ENCODE data around the gene C6orf89.

Gene C6orf89

DNA sequence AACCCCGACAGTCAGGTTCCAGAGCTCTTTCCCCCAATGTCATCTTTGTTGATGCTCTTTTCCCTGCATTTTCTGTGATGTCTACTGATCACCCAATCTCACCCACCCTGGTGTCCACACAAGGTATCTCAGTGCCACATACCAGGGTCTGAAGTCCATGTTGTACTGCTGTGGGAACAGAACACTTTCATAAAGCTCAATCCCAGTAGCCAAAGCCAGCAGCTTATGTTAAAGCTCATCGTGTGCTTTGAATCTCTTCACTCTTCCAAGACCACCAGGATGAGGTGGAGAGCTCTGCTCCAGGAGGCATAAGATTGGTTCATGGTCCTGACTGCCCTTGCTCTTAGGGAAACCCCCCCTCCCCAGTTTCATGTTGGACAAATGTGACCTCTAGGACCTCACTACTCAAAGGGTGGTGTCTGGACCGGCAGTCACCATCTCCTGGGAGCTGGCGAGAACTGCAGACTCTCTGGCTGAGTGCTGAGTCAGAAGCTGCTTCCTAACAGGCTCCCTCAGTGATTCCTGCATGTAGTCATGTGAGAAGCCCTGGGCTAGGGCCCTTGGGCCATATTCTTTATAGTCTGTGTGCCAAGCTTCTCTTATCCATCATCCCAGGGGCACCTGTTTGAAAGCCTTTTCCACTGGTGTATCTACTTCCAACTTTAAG is 33.1 kb upstream of the C6orf89 start:
- no peak for DNase-seq

DNA sequence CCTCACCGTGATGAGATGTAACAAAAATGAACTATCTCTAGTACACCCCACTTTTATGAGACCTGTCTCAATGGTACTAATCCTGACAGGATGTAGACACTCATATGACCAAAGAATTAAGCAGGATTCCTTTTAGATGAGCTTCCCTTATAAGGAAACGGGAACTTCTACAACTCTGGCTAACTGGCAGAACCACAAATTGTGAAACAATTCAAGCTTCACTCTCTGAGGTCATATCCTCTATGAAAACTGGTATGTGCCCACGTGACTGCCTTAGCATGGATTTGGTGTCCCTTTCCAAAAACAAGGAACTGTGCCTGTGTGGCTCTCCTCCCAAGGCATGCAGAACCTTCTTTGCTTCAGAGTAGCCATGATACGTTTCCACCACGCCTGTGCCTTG is 32.4 kb upstream of the C6orf89 start:
- no peak for DNase-seq

DNA sequence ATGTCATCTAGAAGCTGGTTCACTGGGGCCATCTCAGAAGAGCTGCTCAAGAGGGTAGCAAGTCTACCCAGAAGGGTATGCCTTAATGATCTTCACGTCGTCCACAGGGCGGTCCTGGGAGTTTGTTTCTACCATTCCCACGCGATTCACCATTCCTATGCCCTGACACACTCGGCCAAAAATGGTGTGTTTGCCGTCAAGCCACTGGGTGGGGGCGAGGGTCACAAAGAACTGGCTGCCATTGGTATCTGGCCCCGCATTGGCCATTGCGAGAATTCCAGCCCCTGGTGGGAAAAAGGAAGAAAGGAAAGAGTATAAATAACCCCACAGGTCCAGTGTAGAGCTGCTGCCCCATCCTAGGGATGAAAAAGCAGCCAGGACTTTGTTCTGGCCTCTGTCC is 30.0 kb upstream of the C6orf89 start:
- no peak for DNase-seq

DNA sequence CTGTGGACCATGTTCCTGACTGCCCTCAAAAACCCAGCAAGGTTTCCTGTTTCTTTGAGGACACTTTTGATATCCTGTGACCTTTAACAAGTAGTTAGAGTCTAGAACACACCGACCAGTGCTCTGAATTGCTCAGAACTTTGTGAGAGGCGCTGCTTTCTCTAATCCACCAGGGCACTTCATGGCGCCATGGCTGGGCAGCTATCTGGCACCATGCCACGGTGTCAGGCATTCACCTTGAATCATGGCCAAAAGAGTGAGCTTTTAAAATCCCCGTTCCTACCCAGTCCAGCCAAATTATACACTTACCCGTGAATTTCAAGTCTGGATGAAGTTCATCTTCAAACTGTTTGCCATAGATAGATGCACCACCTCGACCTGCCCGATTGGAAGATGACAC is 29.5 kb upstream of the C6orf89 start:
- no peak for DNase-seq

DNA sequence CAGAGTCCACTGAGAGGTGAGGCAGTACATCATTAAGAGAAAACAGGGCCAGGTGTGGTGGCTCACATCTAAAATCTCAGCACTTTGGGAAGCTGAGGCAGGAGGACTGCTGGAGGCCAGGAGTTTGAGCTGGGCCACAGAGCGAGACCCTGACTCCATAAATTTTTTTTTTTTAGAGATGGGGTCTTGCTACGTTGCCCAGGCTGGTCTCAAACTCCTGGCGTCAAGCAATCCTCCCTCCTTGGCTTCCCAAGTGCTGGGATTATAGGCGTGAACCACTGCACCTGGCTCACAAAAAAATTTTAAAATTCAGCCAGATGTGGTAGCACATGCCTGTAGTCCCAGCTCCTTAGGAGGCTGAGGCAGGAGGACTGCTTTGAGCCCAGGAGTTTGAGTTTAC is 28.4 kb upstream of the C6orf89 start:
- DNase-seq: no peak

DNA sequence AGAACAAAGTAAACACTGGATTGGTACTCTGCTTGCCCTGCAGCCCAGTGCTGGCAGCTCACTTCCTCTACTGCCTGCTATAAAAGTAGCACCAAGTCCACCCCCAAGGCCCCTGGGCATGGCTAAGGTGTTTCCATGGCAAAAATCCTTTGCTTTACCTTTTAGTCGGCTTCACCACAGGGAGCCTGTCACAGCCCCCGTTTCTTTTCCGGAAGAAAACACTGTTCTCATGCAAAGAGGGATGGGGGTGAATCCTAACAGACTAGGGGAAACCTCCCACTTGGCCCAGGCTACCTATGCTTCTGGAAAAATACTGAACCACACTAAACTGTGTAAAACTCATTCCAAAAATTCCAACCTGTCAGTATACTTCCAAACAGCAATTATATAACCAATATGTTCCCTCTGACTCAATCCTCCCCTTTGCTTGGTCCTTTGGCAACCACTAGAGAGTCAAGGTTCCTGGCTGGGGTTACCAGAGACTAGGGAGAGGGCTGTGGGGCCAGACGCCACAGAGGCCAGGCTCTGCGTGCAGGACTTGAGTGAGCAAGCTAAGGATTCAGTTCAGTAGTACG is 27.3 kb upstream of the C6orf89 start:
- DNase-seq: no peak

DNA sequence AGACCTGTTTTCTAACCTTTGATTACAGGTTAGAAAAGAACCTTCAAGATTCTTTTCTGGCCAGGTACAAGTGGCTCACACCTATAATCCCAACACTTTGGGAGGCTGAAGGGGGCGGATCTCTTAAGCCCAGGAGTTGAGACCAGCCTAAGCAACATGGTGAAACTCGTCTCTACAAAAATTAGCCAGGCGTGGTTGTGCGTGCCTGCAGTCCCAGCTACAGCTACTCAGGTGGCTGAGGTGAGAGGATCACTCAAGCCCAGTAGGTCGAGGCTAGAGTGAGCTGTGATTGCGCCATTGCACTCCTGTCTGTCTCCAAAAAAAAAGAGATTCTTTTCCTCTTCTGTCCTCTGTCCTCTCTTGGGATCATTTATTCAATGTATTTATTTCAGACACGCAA is 25.6 kb upstream of the C6orf89 start:
- DNase-seq: no peak

DNA sequence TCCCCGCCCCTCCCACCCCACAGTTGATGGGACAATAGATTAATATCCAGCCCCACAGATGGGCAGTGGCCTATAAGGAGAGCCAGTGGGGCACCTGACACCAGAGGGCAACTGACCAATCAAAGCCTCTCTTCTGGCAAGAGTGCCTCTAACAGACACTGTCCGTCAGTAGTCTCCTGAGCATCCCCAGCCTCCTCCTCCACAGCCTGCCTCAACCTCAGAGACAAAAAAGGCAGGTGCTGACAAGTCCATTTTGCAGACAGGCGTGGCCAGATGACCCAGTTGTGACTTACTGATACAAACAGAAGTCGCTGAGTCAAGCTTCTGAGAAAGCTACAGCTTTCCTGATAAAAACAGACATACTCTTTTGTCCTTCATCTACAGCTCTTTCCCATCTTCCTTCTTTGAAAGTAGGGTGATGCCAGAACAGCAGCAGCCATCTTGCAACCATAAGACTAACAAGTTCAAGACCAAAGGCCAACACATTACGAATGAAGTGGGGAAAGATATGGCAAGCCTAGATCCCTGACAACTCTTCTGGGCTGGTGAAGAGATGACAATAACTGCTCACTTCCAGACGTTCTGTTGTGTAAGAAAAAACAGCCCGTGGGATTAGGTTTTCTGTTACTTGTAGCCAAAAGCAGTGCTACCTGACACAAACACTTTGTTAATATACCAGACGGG is 23.4 kb upstream of the C6orf89 start:
- no peak for DNase-seq

DNA sequence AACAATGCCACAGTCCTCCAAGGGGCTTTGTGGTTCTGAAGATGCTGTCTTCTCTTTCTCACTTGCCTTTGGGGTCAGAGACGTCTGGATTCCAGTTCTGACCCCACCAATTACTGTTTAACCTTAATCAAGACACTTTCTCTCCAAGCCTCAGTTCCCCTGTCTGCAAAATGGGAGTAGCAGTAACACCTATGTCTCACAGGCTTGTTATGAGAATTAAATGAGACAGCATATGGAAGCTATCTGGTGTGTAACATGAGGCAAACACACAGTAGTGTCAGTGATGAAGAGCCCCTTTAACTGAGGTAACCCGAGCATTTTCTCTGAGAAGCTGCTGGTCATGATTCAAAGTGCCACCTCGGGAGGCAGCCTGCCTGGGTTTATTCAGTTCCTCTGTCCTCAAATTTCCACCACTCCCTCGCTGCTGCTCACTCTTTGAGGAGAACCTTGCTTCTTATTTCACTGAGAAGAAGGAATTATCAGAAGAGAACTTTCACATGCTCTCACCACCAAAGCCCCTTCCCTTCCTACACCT is 22.8 kb upstream of the C6orf89 start:
- DNase-seq: no peak

DNA sequence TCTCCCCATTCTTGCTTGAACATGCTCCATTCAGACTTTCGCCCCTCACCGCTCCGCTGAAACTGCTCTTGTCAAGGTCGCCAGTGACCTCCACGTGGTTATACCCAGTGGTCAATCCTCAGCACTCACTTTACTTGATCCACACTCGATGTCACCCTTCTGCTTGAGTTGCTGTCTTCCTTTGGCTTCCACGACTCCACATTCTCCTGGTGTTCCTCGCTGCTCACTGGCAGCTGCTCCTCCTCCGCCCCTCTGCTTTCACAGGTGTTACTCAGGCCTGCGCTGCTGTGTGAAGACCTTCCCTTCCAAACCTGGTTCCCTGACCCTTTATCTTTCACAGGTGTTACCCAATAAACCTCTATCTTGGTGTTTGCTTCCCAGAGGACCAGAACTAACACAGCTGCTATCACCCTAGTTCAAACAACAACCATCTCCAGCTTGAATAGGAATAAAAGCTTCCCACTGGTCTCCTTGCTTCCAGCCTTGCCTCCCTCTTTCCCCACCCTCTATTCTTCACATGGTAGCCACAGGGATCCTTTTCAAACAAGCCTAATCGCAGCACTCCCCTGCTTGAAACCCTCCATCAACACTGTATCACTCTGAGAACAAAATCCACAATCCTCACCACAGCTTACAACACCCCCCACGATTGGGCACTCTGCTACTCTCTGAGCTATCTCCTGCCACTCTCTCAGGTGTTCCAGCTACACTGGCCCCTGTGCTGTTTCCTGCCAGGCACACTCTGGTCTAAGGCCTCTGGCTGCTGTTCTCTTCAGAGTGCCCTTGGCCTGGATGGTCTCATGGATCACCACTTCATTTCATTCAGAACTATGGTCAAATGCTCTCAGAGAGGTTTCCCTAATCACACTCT is 21.8 kb upstream of the C6orf89 start:
- DNase-seq: no peak

DNA sequence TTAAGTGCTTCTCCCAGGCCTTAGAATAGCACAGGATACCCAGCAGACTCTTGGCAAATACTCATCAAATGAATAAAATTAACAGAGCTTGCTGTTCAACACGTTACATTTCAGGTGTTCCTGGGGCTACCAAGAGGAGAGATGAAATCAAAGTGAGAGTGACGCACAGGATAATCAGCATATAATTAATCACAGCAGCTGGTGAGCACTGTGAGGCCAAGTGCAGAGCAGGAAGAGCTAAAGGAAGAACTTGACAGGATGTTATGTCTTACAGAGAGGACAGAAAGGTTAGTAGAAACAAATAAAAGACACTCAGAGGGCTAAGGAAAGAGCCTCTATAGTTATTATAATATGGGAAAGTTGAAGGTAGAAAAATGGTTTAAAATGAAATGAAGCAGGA is 19.9 kb upstream of the C6orf89 start:
- DNase-seq: no peak

DNA sequence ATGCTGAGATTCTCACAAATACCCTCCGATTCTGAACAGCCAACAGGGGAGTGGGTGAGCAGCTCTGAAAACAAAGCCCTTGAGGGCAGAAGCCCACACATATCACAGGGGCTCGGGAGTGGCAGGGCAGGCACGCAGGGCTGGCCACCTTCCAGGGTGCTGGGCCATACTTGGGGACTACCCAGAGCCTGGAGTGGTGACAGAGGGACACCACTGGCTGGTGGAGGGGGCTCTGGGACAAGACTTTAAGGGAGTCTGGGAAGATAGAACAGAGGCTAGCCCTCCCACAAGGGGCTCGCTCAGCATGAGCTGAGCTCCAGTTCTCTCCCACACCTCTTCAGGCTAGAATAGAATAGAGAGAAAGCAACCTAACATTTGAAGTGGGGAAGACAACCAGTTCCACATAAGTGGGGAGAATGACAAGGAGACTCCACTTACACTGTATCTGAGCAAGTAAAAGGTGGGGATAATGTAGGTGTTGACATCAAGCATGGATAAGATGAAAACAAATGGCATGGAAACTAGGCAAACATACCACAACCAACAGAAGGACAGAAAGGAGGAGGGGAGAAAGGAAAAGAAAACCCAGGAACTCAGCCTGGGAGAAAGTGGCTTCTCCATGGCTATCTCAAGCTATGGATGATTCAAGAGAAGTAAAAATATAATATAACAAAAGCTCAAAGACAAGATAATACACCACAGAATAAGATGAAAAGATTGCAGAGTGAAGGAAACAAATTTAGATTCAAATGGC is 18.1 kb upstream of the C6orf89 start:
- no peak for DNase-seq

DNA sequence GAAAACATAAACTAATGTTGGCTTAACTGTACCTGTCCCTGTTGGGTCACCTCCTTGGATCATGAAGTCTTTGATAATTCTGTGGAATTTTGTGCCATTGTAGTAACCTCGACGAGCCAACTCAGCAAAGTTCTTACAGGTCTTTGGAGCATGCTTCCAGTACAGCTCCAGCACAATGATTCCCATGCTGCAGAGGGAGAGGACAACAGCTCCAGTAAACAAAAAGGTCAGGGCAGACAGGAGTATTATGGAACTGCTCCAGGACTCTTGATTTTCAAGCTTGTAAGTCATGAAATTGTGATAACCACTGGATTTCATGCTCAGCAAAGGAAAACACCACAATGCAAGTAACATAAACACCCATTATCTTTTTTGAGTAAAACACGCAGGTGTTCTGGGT is 14.1 kb upstream of the C6orf89 start:
- DNase-seq: no peak

DNA sequence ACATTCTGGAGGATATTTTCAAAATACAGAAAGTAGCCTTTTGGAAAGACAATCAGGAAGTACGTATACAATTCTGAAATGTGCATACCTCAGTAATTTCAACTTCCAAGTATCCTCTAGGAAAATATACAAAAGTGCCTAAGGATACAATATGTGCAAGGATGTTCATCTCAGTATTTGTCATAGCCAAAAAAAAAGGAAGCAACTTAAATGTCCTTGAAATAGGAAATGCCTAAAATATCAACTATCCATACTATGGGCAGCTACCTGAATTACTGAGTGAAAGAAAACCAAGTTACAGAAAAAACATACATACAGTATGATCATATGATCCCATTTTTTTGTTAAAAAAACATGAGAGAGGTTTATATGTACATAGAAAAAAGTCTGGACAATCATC is 12.6 kb upstream of the C6orf89 start:
- no peak for DNase-seq

DNA sequence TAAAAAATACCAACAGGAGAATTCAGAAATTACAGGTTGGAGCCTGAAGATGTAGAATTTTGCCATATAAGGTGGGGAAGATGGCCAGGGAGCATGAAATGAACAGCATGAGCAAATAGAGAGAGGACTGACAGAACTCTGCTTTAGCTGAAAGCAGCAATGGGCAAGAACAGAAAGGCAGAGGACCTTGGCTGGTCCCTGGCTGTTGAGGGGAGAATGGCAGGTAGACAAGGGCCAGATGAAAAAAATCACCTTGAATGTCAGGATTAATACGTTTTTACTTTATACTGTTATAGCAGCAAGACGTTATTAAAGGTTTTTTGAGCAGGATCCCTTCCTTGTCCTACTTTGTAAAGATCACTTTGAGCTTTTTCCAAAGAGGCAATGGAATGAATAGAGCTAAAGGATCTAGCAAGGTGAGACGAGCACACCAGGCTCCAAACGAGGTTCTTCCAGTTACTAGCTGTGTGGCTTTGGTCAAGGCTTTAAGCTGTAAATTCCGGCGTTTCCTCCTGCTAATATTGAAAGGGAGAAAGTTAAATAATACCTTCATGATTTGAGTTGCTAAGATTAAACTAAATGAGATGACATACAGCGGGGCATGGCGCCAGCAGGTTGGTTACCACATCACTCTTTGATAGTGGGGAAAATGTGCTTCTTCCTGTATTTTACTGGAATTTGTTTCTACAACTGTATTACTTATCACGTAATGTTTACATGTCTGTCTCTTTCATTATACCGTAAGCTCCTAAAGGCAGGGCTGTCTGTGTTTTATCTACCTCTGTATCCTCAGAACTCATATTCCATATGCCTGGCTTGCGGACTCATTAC is 11.9 kb upstream of the C6orf89 start:
- no peak for DNase-seq

DNA sequence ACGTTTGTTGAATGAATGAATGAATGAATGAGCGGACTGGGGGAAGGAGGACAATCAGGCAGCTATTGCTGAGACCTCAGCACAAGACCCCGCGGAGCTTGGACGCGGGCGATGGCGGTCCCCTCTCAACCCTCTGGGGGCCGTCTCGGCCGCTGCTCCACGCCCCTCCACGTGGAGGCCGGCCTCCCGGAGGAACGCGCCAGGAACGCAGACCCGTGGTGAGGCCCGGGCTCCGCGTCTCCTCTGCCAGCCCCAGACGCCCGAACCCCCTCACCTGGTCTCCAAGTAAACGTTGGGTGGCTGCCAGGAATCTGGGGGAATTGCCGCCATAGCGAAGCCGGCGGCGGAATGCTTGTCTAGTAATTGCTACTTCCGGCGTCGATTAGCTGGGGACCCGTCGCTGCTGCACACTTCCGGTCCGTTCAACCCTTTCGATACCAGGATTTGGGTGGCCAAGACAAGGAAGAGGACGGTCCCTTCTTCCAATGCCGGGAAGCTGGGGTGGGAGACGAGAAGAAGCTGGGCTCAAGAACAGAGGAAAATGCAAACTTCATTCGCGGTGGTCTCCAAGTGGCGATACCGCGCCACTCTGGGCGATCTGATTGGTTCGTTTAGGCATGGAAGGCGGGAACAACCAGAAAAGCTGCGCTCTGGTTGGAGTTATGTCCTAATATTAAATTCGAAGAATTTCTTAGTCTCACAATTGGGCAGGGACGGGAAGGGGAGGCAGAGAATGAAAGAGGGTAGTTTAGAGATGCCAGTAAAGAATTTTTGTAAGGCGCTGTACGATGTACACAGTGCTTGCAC is 11.1 kb upstream of the C6orf89 start, which contains the start of gene PPIL1:
Gene PPIL1, minus strand, starts transcription at position 361 of the 807 bp plus-strand sequence. Its CDS starts 31 bp downstream, at position 330.
- peak; percentile 93 for DNase-seq

DNA sequence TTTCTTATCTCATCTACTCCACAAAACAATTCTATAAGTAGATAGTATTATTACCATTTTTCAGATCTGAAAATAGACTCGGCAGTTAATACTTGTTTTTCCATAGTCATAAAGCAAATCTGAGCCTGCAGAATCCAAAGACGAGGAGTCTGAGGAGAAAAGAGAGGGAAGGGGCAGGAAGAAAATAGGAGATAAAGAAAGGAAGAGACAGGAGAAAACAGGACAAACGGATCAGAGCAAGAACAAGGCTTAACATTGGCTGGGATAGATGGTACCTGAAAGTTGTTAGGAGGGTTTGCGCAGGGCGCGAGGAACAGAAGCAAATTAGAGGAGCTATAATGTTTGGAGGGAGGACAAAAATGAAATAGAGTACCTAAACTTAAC is 10.5 kb upstream of the C6orf89 start:
- DNase-seq: no peak

DNA sequence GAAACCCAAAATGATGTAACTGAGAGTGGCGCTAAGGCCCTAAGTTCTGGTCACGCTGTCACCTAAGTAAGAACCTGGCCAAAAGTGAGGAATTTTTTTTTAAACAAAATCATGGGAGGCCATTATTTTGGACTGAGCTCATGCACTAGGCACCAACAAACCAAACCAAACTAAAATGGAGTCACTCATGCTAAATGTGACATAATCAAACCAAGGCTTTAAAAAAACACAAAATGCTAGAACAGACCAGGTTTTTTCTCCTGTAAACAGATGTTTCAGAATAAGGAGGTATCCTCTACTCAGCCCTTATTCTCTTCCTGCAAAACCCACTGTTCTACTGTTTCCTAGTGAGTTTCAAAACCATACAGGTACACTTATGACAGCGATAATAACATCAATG is 1.1 kb upstream of the C6orf89 start:
- no peak for DNase-seq

DNA sequence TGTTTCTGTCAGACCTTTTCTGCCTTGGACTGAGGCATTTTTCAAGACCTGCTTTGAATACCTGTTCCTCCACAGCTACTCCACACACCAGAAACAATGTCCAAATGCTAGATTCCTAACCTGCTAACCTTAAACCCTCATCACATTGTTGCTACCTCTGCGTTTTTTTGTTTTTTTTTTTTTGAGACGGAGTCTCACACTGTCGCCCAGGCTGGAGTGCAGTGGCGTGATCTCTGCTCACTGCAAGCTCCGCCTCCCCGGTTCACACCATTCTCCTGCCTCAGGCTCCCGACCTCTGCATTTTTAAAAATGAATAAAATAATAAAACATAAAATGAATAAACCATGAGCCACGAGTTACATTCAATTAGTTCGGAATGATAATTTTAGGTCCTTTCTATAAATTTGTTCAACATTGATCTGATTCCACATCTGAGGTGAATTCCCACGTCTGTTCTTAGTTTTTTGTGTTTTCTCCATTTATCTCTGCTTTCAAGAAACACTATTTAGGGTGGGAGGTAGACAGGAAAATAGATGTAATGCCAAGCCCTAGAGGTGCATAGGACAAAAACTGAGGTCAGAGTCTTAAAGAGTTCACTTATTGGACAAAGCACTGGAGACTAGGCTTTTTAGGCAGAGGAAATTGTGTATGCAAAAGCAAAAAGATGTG is 1.3 kb downstream of the C6orf89 start:
- no peak for DNase-seq

DNA sequence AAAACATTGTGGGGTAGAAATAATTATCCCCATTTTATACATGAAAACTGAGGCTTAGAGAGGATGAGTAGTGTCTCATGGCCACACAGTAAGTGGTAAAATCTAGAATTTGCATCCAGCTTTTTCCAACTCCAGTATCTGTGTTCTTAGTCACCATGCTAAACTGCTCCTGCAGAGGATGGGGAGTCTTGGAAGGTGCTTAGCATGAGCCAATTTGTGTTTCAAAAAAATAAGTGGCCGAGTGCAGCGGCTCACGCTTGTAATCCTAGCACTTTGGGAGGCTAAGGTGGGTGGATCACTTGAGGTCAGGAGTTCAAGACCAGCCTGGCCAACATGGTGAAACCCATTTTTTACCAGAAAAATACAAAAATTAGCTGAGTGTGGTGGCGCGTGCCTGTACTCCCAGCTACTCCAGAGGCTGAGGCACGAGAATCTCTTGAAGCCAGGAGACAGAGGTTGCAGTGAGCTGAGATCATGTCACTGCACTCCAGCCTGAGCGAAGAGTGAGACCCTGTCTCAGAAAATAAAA is 2.4 kb downstream of the C6orf89 start:
- DNase-seq: no peak

Data from activated effector memory CD4-positive, alpha-beta T cell treated with anti-CD3 and anti-CD28 coated beads, Interleukin-2, amount 50 U/mL, for 16 hours (primary cell).